Stimulated activated CD8-positive, alpha-beta memory T cell treated with anti-CD3 and anti-CD28 coated beads, Interleukin-4, amount 100 ng/mL, for 24 hours (primary cell): ENCODE measurements around the gene PHLPP2.

Experiments
- DNase-seq: peaks from one replicate; pipeline ENCODE4 v3.0.0-alpha.2; 2020; ENCODE audit warnings: low read depth

Gene PHLPP2

DNA sequence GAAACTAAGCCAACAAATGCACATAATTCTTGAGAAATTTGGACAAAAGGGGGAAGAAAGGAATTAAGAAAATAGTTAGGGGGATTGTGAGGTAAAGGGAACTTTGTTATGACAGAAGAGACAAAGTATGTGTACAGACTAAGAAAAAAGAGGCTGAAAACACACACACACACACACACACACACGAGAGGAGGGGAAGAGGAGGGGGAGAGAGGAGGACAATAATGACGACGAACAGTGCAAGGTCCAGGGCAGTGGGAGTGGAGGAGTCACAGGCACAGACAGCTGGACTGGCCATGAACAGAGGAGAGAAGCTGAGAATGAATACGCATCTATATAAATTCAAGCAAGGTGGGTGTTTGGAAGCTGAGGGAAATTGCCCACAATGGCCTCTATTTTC lies 54.0 kb downstream of the PHLPP2 start:
- DNase-seq = no peak

DNA sequence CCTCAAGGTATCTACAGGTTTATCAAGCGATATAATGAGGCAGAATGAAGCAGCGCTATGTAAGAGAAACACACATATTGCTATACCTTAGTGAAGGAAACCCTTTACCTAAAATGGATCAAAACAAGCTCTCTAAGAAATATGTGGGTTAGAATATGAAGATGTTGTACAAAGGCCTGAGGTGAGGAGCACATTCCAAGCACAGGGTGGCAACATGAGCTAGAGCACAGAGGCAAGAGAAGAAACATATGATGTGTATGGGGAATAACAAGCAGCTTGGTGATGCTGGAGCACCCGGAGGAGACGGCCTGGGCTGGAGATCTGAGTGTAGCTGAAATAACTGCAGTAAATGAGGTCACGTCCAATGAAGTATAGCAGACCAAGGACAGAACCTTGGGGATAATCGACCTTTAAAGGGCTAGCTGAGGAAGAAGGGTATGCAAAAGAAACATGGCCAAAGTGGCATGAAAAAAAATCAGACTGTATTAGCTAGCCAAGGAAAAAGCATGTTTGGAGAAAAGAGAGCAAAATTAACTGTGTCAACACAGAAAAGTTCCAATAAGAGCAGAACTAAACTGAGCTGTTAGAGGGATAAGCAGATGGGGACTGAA lies 54.5 kb downstream of the PHLPP2 start:
- no peak for DNase-seq

DNA sequence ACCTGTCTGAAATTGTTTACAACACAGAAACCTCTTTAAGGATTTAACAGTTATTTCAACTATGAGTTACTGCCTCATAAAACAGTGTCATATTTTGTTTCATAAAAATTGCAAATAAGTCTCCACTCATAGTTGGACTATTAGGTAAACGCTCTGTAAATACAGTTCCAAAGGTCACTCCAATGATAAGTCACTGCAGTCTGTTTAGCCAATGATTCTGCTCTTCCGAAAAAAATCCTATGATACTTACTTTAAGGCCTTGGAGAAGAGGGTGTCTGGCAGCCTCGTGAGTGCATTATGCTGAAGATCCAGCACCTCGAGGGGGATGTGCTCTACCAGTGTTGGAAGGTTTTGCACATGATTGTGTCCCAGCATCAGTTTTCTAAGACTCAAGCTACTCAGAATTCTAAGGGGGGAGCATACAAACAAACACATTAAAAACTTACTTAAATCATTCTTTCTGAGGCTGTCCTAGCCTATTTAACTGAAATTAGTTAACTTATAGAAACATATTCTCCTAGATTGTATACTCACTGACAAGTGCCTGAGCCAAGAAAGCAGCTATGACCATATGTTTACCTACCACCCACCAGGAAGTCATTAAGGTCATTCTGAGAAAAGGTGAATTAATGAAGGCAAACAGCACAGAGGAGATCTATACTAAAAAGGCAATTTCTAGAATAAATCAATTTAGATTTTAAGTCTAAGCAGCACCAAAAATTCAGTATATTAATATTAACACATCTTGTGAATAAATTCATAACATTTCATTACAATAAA lies 57.4 kb downstream of the PHLPP2 start:
- no peak for DNase-seq

DNA sequence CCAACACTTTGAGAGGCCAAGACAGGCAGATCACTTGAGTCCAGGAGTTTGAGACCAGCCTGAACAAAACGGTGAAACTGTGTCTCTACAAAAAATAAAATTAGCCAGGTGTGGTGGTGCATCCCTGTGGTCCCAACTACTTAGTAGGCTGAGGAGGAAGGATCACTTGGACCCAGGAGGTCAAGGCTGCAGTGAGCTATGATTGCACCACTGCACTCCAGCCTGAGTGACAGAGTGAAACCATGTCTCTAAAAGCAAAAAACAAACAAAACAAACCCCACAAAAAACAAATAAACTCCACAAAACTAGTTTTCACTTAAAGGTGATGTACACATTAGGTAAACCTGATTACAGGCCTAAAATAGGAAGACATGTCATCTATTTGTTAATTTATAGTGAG lies 58.2 kb downstream of the PHLPP2 start:
- no peak for DNase-seq

DNA sequence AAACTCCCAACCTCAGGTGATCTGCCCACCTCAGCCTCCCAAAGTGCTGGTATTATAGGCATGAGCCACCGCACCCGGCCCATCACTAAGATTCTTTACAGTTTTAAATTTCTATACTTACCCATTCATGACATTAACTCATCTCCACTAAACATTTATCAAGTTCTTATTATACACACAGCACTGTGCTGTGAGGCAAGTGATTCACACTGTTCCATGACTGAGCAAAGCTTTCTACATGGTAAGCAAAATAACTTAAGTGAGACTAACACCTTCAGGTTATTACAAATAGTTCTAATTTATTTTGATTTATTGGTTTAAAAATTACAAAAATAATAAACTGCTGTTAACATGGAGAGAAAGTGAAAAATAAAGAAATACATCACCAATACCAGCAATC lies 65.0 kb downstream of the PHLPP2 start:
- no peak for DNase-seq

DNA sequence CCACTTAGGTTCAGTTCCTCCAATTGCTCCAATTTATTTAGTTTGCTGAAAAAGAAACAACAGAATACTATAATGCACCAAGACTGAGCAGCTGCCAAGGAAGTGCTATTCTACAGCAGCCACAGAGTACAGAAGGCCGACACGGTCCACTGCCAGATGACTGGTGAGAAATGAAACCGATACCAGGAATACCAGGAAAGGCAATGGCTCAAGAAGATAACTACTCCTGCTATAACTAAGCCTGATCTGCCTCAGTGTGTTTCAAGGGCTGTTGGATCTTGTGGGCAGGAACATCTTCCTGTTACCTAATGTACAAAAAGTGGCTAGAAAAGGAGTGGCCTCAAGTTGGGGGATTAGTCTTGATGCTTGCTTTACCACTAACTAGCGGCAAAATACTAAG lies 65.7 kb downstream of the PHLPP2 start:
- DNase-seq = no peak

DNA sequence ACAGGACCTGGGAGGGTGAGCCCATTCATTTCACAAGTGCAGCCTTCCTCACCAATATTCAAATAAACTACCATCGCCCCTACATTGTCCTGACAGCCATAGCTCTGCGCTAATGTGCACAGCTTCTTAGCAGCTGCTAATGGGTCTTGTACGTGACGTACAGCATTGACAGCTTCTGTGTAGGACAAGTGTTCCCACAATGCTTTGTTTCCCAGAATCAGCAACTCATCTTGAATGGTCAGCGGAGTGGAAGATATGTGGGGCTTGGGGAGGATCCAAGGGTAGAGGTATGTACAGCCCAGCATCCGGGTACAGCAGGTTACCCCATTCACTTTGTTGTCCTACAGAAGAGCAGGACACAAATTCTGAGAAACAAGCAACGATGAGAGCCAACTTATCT lies 74.8 kb downstream of the PHLPP2 start:
- DNase-seq = no peak

DNA sequence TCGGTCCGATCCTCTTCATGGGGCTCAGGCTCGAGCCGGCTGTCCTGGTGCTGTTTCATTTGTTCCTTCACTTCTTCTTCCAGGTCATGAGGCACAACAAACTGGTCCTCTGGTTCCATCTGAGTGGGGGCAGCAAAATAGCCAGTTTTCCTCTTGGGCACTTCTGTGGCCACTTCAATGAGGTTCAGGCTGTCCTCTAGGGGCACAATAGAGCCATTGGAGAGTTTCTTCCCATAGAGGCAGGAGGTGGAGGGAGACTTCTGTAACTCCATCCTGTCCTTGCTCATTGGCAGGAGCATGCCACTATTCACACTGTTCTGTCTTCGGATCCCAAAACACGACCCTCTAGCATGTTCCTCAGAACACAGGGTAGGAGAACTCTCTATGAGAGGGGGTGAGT lies 75.6 kb downstream of the PHLPP2 start:
- no peak for DNase-seq

DNA sequence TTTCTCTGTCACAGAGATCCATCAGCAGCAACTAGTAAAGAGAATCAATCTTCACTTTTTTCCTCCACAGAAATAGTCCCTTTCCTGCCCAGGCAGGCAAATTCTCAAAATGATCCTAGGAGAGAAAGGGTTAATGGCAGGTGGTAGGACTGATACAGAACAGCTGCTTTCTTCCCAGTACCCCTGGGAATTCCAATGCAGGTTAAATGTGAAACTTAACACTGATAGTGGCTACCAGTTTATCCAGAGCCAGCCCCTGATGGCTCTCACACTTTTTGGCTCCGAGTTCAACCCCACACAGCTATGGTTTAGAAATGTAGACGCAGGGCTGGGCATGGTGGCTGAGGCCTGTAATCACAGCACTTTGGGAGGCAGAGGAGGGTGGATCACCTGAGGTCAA lies 76.3 kb downstream of the PHLPP2 start:
- DNase-seq = no peak

DNA sequence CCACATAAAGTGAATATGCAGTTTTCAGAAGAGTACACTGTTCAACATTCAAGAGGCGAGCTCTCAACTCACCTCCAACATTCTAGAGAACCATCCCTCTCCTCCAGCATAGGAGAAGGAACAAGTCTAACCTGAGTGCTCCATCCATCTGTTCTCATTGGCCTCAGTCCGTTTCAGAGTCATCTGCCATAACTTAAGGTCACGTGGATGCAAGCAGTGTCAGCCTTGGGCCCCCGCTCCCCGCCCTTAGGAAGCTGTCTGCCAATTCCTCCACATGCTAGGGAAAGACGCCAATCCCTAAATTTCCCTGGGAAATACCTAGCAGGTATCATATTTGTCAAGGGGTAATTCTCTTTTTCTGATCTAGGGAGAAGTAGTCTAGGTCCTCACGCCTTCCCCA lies 77.1 kb downstream of the PHLPP2 start:
- no peak for DNase-seq

DNA sequence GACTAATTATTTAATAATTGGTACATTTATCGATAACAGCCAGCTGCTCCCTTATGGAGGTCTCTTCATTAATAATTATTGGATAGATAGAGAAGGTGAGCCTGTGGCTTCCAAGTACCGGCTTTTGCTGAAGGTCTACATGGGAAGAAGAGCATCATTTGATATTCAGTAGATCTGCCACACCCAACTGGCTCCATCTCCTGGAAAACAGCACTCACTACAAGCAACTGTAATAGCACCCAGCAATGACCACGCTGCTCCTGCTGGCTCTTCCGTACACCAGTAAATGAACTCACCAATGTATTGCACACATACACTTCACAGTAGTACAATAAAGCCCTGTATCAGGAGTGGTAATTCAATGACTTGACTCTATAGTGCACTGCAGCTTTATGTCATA lies 79.1 kb downstream of the PHLPP2 start:
- DNase-seq = no peak

DNA sequence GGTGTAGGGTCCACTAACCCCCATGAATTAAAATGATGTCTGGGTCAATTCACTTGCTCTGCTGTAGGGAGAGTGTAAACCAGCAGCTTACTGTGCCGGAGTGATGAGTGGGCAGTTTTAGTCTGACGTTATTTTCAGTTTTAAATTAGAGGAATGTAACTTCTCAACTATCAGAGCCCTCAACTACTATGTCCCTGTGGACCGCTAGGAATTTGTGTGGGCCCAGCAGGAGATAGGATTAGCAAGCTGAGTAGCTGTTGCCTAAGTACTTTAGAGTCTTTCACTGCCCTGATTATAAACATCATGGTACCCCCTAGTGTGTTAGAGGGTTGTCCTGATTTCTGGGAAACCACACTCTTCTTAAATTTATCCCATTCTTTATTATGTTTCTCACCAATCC lies 87.1 kb downstream of the PHLPP2 start:
- DNase-seq = no peak

DNA sequence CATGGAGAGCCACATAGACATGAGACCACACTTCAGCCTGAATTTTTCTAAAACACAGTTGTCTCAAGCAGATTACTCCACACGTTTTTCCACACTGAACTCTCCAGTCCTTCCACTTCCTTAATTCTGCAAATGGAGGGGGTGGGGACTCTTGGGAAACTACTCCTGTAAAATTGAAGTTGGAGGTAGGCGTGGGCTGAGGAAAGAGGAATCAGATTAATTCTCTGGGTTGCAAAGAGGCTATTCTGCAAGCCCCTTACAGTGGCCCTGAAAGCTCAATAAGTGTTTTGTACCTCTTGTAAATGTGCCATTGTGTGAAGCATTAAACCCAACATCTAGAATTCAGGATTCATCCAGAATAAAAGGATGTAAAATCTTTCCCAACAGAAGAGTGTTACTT lies 88.9 kb downstream of the PHLPP2 start:
- no peak for DNase-seq

DNA sequence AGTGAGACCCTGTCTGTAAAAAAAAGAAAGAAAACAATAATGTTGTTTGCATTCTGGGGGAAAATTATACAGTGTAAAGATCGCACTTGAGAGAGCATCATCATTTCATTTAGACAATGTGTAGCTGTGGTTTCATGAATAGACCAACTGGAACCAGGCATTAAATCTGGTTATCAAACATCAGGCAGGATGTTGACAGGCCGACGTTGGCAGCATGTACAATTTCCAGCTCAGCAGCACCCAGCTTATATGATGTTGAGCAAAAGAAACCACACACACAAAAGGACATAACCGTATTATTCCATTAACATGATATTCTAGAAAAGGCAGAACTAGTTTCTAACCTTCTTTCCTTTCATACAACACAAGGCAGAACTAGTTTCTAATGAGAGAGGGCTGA lies 92.7 kb downstream of the PHLPP2 start:
- DNase-seq = no peak

DNA sequence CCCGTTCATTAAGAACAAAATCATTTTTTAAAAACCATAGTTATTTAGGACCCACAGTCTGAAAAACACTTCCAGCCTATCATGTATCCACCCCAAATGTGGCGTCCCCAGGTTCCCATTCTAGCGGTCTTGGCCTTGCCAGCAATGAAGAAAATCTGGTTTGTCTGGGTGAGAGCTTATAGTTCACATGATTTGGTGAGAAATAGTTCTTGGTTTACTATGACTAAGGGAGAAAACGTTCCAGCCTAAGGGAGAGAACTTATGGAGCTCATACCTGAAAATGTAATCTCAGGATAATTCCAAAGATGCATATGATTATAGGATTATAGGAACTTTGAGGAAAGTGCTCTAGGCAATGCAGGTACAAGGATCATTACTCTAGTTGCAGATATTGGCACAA lies 93.7 kb downstream of the PHLPP2 start:
- DNase-seq = no peak

DNA sequence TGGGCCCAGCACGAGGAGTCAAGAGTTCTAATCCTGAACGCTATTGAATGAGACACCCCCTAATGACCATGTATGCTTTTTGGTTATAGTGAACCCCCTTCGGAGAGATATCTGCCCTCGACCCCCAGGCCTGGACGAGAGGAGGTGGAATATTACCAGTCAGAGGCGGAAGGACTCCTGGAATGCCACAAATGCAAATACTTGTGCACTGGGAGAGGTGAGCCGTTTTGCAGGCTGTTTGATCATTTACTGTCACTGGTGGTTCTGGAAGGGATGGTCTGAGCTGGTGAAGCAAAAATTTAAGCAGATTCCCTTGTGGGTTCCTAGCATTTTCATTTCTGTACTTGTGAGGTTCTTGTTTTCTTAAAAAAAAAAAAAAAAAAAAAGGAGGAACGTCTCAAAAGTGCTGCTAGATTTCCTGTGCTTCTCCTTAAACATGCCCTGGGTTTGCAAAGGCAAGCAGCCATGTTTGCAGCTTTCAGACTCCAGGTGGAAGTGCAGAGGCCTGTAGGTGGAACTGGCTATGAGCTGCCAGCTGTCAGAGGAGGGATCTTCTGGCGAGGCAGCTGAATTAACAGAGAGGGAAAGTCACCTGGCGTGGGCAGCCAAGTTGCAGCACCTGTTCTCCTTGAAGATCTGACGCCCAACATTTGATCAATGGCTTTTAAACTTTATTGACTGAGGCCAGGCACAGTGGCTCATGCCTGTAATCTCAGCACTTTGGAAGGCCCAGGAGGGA lies 95.1 kb downstream of the PHLPP2 start:
- DNase-seq = no peak

DNA sequence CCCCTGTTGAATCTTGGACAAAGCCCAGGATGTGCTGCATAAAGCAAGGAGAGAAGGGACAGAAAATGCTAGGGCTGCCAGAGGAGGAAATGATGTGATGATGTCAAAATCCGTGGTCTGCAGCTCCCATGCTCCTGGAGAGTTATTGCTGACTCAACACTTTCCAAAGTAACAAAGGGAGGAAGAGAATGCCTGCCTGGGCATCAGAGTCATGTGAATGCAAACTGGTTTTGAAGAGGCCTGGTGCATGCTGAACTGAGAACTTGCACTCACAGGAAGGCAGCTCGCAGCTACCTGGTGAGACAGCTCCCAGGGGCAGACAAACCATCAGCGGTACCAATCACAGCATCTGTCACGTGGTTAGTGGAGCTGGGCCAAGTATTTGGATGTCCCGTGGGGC lies 95.7 kb downstream of the PHLPP2 start:
- no peak for DNase-seq

DNA sequence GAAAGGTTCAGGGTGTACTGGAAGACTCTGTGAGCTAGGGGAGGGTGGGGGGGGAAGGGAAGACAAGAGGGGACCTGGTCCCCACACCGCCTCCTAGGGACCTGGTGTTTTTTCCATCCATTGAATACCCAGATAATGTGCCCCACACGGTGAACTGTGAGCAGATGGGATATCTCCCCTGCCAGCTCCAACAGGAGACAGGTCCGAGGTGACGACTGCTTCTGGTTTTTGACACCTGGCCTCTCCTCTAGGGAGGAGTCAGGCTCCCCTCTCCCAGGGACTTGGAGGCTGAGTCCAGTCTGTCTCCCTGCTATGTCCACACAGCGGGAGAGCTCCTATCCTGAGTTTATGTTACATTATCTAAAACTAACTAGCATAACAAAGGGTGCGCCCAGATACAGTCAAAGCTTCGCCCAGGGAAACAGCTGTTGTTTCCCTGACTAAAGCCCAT lies 96.7 kb downstream of the PHLPP2 start:
- DNase-seq = no peak

DNA sequence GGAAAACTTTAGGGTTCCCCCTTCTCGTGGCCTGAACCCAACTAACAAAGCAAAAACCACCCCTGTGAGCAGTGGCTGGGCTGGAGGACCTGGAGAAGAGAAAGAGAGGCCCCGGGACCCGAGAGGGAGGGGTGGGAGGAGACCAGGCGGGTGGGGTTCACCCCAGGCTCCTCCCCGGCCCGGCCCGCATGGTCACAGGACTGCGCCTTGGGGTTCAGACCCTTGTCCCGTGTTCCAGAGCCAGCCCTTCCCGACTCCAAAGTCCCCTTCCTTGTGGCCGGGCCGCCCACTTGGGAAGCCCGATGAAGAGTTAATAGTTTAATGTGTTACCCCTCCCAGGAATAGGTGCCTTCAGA lies 97.7 kb downstream of the PHLPP2 start:
- DNase-seq = no peak

DNA sequence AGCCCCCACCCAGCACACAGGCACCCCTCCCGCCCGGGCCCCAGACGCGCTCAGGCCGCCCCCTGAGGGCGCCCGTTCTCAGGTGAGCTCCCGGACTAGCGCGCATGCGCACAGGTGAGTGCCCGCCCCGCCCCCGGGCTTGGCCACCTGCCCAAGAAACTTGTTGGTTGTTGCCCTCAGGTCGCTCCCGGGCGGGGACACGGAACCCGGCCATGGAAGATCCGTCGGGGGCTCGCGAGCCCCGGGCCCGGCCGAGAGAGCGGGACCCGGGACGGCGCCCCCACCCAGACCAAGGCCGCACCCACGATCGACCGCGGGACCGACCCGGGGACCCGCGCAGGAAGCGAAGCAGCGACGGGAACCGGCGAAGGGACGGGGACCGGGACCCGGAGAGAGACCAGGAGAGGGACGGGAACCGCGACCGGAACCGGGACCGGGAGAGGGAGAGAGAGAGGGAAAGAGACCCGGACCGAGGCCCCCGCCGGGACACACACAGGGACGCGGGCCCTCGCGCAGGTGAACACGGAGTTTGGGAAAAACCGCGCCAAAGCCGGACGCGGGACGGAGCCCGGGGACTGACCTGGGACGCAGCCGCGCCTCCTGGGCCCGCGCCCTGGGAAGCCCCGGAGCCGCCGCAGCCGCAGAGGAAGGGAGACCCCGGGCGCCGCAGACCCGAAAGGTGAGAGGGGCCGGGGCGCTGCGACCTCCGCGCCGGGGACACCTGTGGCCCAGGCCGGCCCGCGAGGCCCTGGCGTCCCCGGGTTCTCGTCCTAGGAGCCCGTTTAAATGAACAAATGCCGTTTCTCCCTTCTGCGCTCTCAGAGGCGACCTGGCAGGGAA lies 98.3 kb downstream of the PHLPP2 start, which contains the start of gene MARVELD3:
TSS of gene MARVELD3 (plus strand) at position 167 of the 840 bp plus-strand sequence. CDS start at position 213, 46 bp downstream.
- no peak for DNase-seq

DNA sequence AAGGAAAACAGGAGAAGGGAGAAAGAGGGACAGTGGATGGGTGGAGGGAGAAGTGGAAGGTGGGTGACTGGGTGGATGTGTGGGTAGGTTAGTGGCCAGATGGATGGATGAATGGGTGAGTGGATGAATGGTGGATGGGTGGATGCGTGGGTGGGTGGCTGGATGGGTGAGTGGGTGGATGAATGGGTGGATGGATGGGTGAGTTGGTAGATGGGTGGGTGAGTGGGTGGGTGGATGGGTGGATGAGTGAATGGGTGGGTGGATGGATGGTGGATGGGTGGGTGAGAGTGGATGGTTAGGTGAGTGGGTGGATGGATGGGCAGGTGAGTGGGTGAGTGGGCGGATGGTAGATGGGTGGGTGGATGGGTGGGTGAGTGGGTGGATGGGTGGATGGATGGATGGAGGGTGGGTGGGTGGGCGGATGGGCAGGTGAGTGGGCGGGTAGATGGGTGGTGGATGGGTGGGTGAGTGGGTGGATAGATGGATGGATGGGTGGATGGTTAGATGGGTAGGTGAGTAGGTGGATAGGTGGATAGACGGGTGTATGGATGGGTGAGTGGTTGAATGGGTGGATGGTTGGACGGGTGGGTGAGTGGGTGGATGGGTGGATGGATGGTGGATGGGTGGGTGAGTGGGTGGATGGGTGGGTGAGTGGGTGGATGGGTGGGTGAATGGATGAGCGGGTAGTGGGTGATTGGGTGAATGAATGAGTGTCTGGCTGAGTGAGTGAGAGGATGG lies 99.2 kb downstream of the PHLPP2 start:
- DNase-seq = no peak

DNA sequence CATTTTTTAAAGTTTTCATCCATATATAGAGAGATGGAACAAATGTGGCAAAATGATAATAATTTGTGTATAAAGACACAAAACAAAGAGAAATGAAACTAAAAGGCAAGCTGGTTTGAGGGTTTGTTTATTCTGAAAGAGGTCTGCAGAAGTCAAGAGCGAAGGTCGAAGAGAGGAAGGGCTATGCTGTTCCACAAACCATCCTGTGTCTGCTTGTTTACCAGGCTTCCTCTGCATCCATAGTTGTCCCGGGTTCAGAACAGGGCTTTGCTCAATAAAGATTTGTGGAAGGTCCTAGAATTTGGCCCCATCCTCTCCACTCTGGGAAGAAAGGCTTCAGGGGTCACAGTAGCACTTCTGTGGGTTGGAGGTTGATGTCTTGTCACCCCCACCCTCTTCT lies 100.9 kb downstream of the PHLPP2 start:
- no peak for DNase-seq
